ENCODE results near the gene APP.

APP gene

GRCh38 chr21:25905126-25905525 lies 265.4 kb downstream of the APP start:
- no peak for TF ChIP-seq ZFX (IDR thresholded peaks at IDR 0.05; ENCODE audit: borderline replicate concordance)
- no peak for TF ChIP-seq CTCF (IDR thresholded peaks at IDR 0.05)

GRCh38 chr21:25904044-25904695 lies 266.4 kb downstream of the APP start:
- no peak overlapping the region for H3K27ac ChIP-seq
- no peak for TF ChIP-seq CTCF (IDR thresholded peaks at IDR 0.05)
- TF ChIP-seq ZFX (IDR thresholded peaks at IDR 0.05; ENCODE audit: borderline replicate concordance) = no peak

More at GRCh38 chr21:25905126-25905525, 265.4 kb downstream of the APP start:
- no peak overlapping the region for H3K27ac ChIP-seq

GRCh38 chr21:25903607-25904006 lies 267.0 kb downstream of the APP start:
- no peak overlapping the region for H3K27ac ChIP-seq

GRCh38 chr21:25901330-25901979 lies 269.1 kb downstream of the APP start:
- no peak overlapping the region for H3K27ac ChIP-seq
- TF ChIP-seq ZFX (IDR thresholded peaks at IDR 0.05; ENCODE audit: borderline replicate concordance) (no peak), CTCF (IDR thresholded peaks at IDR 0.05) (no peak)

More at GRCh38 chr21:25903607-25904006, 267.0 kb downstream of the APP start:
- no peak for TF ChIP-seq ZFX (IDR thresholded peaks at IDR 0.05; ENCODE audit: borderline replicate concordance)
- TF ChIP-seq CTCF (IDR thresholded peaks at IDR 0.05) = no peak

GRCh38 chr21:25898671-25899070 lies 271.9 kb downstream of the APP start:
- H3K27ac ChIP-seq = no peak overlapping the region
- TF ChIP-seq ZFX (IDR thresholded peaks at IDR 0.05; ENCODE audit: borderline replicate concordance) (no peak), CTCF (IDR thresholded peaks at IDR 0.05) (no peak)

- TF ChIP-seq ZFX (IDR thresholded peaks at IDR 0.05; ENCODE audit: borderline replicate concordance) (no peak), CTCF (IDR thresholded peaks at IDR 0.05) (no peak)
- H3K27ac ChIP-seq = no peak overlapping the region
Observed at GRCh38 chr21:25897383-25897782, 273.2 kb downstream of the APP start.

- TF ChIP-seq ZFX (IDR thresholded peaks at IDR 0.05; ENCODE audit: borderline replicate concordance) (no peak), CTCF (IDR thresholded peaks at IDR 0.05) (no peak)
- H3K27ac ChIP-seq = no peak overlapping the region
Observed at GRCh38 chr21:25896501-25897056, 274.0 kb downstream of the APP start.

All from 22Rv1 (cell line).